Effector memory CD8-positive, alpha-beta T cell (primary cell): Measurements from ENCODE around the gene TMPRSS15.

Experiments used
- ATAC-seq: fragments of 150-1000 bp; cut with Tn5 transposase; replicated peaks from 2 replicates; pipeline ENCODE4 v1.10.0; 2021; ENCODE audit warnings: mild to moderate bottlenecking, moderate library complexity
- DNase-seq, 3 experiments: peaks; one replicate each; pipeline ENCODE4 v3.0.0; 2021
- H3K27ac Mint-ChIP-seq, 2 donors: one replicate each; pipeline ENCODE4 v1.8.0; 2022; ENCODE audit warnings: mild to moderate bottlenecking in 2 of 2, mixed read lengths in 2 of 2, moderate library complexity in 2 of 2
- H3K27me3 Mint-ChIP-seq, 2 donors: one replicate each; pipeline ENCODE4 v1.8.0; 2022; ENCODE audit warnings: mixed read lengths in 2 of 2
- H3K36me3 Mint-ChIP-seq: one replicate; pipeline ENCODE4 v1.8.0; 2022; ENCODE audit warnings: mild to moderate bottlenecking, moderate library complexity, mixed read lengths; ENCODE audit not compliant: insufficient read depth
- H3K4me1 Mint-ChIP-seq, 2 donors: one replicate each; pipeline ENCODE4 v1.8.0; 2022; ENCODE audit warnings: low read depth in 2 of 2, mixed read lengths in 2 of 2
- H3K4me3 Mint-ChIP-seq, 2 donors: one replicate each; pipeline ENCODE4 v1.8.0; 2022; ENCODE audit warnings: mild to moderate bottlenecking in 2 of 2, mixed read lengths in 2 of 2, moderate library complexity in 2 of 2
- H3K9me3 Mint-ChIP-seq, 2 donors: one replicate each; pipeline ENCODE4 v1.8.0; 2022; ENCODE audit warnings: mixed read lengths in 2 of 2
- total RNA-seq, 9 experiments: gene quantifications; one replicate each; lab custom pipeline; 2026; lab: John Stamatoyannopoulos, UW

The TMPRSS15 gene
- 0 reads per million in 9 experiments for total RNA-seq

DNA sequence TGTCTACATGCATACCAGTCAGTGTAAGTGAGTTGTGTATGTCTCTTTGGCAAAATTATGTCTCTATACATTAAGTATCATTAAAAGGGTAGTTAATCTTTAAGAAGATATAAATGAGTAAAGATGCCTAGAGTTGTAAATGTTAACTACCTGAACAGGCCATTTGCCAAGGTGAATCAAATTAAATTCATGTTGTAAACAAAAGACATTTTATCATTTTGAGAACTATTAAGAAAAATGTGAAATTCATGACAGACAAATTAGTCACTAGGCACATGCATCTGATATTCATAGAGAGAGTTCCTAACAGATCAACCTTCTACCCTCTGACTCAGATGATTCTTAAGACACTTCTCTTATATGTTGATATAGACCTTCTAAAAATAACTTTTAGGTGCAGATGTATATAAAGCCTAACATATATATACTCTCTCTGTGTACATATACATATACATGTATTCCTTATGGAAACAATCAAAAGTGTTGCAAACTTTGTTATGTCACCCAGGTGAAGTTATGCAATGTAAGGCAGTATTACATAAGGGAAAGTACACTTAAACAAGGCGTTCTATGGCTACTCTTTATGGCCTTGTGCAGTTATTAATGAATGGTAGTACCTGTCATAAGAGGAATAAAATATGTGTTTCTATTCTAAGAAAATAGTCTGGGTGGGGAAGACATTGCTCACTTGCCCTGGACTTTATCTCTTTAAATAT, at the start of gene TMPRSS15:
TMPRSS15 (minus strand) TSS at position 51 of the 716 bp plus-strand sequence. CDS start 163 bp downstream, outside the sequence.
- DNase-seq (no peak), ATAC-seq (no peak)
- Mint-ChIP-seq H3K27ac (no peak within 1 kb of the TSS), H3K4me1 (no peaks in the 10 kb centered on the region), H3K36me3 (no peaks in the 10 kb centered on the region), H3K9me3 (no peaks in the 10 kb centered on the region), H3K4me3 (no peak within 1 kb of the TSS), H3K27me3 (no peaks in the 10 kb centered on the region)

DNA sequence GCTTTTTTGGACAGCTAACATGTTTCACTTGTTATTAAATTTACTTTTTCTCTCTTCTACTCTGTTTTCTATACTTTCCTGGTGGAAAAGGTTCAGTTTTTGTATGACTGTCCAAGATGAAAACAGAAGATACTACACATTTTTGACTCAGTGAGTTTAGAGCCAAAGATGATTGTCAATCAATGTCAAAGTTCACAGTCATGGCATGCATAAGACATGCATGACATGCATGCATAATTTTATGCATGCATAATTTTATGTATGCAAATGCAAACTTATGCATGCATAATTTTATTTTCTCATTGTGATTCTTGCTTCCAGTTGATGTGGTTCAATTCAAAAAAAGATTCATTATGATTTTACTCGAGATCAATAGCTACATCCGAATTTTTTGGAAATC, 48.1 kb upstream of the TMPRSS15 start:
- ATAC-seq (no peak), DNase-seq (no peak)
- no peak overlapping the region for H3K27ac Mint-ChIP-seq
- H3K9me3 Mint-ChIP-seq, result peaks cover 5 to 17% of the 10 kb centered on the region in 2 donors
- no peaks in the 10 kb centered on the region for H3K4me1 Mint-ChIP-seq
- no peak overlapping the region for H3K4me3 Mint-ChIP-seq
- no peaks in the 10 kb centered on the region for H3K27me3 Mint-ChIP-seq
- no peaks in the 10 kb centered on the region for H3K36me3 Mint-ChIP-seq

- Mint-ChIP-seq H3K27me3 (no peaks in the 10 kb centered on the region), H3K4me3 (no peak overlapping the region), H3K36me3 (no peaks in the 10 kb centered on the region), H3K4me1 (no peaks in the 10 kb centered on the region), H3K27ac (no peak overlapping the region), H3K9me3 (peaks cover 10 to 23% of the 10 kb centered on the region in 2 donors)
- DNase-seq, result no peak
- no peak for ATAC-seq
These were observed 46.3 kb upstream of the TMPRSS15 start for GRCh38 chr21:18449605-18450550.

DNA sequence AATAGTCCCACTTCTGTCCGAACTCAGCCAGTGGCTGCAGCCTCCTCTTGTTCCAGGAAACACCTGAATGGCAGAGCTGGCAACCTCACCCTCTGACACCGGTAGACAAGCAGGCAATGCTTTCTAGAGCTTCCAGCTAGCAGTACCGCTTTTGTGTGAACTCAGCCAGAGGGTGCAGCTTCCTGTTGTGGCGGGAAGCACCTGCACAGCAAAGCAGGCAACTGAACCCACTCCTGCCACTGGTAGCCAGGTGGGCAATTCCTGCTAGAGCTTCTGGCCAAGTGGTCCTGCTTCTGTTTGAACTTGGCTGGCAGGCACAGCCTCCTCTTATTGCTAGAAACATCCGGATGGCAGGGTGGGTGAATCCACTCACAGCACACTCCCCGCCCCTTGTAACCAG, 40.1 kb upstream of the TMPRSS15 start:
- Mint-ChIP-seq H3K9me3 (peaks cover 15 to 20% of the 10 kb centered on the region in 2 donors), H3K4me1 (no peaks in the 10 kb centered on the region), H3K27me3 (no peaks in the 10 kb centered on the region), H3K36me3 (no peaks in the 10 kb centered on the region), H3K4me3 (no peak overlapping the region), H3K27ac (no peak overlapping the region)
- DNase-seq (no peak), ATAC-seq (no peak)

- Mint-ChIP-seq H3K27ac (no peak overlapping the region), H3K9me3 (peaks cover 15 to 20% of the 10 kb centered on the region in 2 donors)
These were observed 39.5 kb upstream of the TMPRSS15 start for GRCh38 chr21:18443085-18443484.

DNA sequence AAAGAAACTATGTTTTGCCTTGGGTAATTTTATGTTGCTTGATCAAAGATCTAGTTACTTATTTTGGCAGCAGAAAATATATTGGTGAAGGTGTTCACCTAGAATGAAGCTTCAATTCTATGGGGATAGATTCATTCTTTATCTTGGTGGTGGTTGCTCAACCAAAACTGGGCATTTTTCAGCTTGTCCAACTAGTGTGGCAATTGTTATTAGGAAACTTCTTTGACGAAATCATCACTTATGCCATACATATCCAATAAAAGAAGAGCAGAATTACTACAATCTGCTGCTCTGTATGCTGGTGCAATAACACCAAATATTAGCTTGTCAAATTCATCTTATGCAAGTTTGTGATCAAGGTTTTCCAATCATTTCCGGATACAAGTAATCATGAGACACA, 26.8 kb upstream of the TMPRSS15 start:
- ATAC-seq, result no peak
- Mint-ChIP-seq H3K36me3 (no peaks in the 10 kb centered on the region), H3K4me3 (no peak overlapping the region), H3K9me3 (peaks cover 0 to 1% of the 10 kb centered on the region in 2 donors), H3K4me1 (no peaks in the 10 kb centered on the region), H3K27me3 (no peaks in the 10 kb centered on the region), H3K27ac (no peak overlapping the region)
- no peak for DNase-seq

More at GRCh38 chr21:18443085-18443484, 39.5 kb upstream of the TMPRSS15 start:
- Mint-ChIP-seq H3K4me1 (no peaks in the 10 kb centered on the region), H3K27me3 (no peaks in the 10 kb centered on the region), H3K36me3 (no peaks in the 10 kb centered on the region), H3K4me3 (no peak overlapping the region)
- ATAC-seq (no peak), DNase-seq (no peak)

- ATAC-seq, result no peak
- Mint-ChIP-seq H3K4me1 (no peaks in the 10 kb centered on the region), H3K27ac (no peak overlapping the region)
These were observed 20.7 kb upstream of the TMPRSS15 start for GRCh38 chr21:18424276-18424675.

GRCh38 chr21:18417141-18417790, 13.7 kb upstream of the TMPRSS15 start:
- Mint-ChIP-seq H3K9me3 (peaks cover 7 to 15% of the 10 kb centered on the region in 2 donors), H3K27ac (no peak overlapping the region), H3K27me3 (no peaks in the 10 kb centered on the region), H3K4me1 (no peaks in the 10 kb centered on the region), H3K36me3 (no peaks in the 10 kb centered on the region), H3K4me3 (no peak overlapping the region)
- DNase-seq (no peak), ATAC-seq (no peak)

More at GRCh38 chr21:18424276-18424675, 20.7 kb upstream of the TMPRSS15 start:
- Mint-ChIP-seq H3K4me3 (no peak overlapping the region), H3K36me3 (peaks cover 3% of the 10 kb centered on the region), H3K27me3 (no peaks in the 10 kb centered on the region), H3K9me3 (peaks cover 5 to 6% of the 10 kb centered on the region in 2 donors)
- DNase-seq, result no peak

DNA sequence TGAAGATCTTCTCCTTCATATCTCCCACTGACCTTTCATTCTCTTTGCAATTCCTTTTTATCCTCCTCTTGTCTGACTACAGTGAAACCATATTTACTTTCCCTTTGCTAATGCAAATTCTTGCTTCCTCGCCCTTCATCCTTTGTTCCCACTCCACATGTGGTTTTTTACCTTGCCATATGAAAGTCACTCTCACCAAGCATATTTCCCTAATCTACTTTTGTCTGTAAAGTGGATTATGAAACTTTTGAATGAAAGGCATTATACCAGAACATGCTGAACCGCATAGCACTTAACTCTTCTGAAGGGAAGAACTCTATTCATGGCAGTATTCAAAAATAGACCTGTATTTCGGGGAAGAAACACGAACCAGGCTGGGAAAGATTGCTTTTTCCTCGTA, 8.0 kb upstream of the TMPRSS15 start:
- no peak for DNase-seq
- Mint-ChIP-seq H3K27ac (no peak overlapping the region), H3K27me3 (no peaks in the 10 kb centered on the region), H3K4me1 (no peaks in the 10 kb centered on the region), H3K36me3 (no peaks in the 10 kb centered on the region), H3K9me3 (peaks cover 2 to 9% of the 10 kb centered on the region in 2 donors), H3K4me3 (no peak overlapping the region)
- no peak for ATAC-seq

GRCh38 chr21:18409579-18409978, 6.0 kb upstream of the TMPRSS15 start:
- DNase-seq (no peak), ATAC-seq (no peak)
- H3K4me1 Mint-ChIP-seq, result no peaks in the 10 kb centered on the region
- peaks cover 0 to 2% of the 10 kb centered on the region in 2 donors for H3K9me3 Mint-ChIP-seq
- no peak overlapping the region for H3K27ac Mint-ChIP-seq
- H3K27me3 Mint-ChIP-seq, result no peaks in the 10 kb centered on the region
- H3K4me3 Mint-ChIP-seq, result no peak overlapping the region
- H3K36me3 Mint-ChIP-seq, result no peaks in the 10 kb centered on the region

- no peak for ATAC-seq
- H3K4me3 Mint-ChIP-seq, result no peak overlapping the region
- H3K27me3 Mint-ChIP-seq, result no peaks in the 10 kb centered on the region
- no peak overlapping the region for H3K27ac Mint-ChIP-seq
- H3K36me3 Mint-ChIP-seq, result no peaks in the 10 kb centered on the region
- H3K9me3 Mint-ChIP-seq, result peaks cover 0 to 2% of the 10 kb centered on the region in 2 donors
- H3K4me1 Mint-ChIP-seq, result no peaks in the 10 kb centered on the region
- DNase-seq, result no peak
These were observed 4.7 kb downstream of the TMPRSS15 start for GRCh38 chr21:18398843-18399242.

DNA sequence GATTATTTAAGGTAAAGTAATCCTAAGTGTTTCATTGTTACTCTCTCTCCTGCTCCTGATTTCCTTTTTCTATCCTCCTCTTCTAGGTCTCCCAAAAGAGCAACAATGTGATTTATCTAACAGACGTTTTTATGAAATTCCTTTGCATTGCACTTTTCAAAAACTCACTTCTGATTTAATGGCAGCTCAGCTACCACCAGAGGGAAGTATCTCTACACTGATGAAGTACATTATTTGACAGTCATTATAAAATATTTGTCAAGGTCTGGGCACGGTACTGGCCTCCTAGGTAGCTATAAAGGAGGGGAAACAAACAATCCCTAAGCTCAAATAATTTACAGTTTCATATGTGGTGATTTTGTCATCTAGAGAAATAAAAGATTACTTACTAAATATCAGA, 15.6 kb downstream of the TMPRSS15 start:
- H3K4me3 Mint-ChIP-seq, result no peak overlapping the region
- no peaks in the 10 kb centered on the region for H3K27me3 Mint-ChIP-seq
- no peak for ATAC-seq
- no peaks in the 10 kb centered on the region for H3K36me3 Mint-ChIP-seq
- DNase-seq, result no peak
- H3K4me1 Mint-ChIP-seq, result no peaks in the 10 kb centered on the region
- H3K9me3 Mint-ChIP-seq, result peaks cover 7 to 8% of the 10 kb centered on the region in 2 donors
- H3K27ac Mint-ChIP-seq, result no peak overlapping the region

DNA sequence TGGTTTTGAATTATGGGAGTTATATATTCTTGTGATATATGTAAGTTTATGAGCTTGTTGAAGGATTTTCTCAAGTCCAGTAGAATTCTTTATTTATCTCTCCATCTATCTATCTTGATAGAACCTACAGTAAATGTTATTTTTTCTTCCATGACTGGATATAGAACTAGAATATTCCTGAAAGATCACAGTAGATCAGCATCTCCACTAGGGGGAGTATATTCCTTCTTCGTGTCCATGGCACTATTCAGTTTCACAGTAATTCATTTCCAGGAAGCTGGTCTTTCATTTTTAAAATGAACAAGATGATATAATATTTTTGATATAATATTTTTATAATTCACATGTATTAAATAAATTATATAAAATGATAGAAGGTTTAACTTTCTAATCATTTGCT, 18.8 kb downstream of the TMPRSS15 start:
- ATAC-seq (no peak), DNase-seq (no peak)
- Mint-ChIP-seq H3K4me3 (no peak overlapping the region), H3K27me3 (no peaks in the 10 kb centered on the region), H3K9me3 (peaks cover 0 to 2% of the 10 kb centered on the region in 2 donors), H3K4me1 (no peaks in the 10 kb centered on the region), H3K36me3 (no peaks in the 10 kb centered on the region), H3K27ac (no peak overlapping the region)
